Right lobe of liver (tissue), 6 donors: ENCODE results near the gene ADH5. TPM values are rescaled to one million over a fixed set of nuclear protein-coding genes. Genes with fewer than 3 reads are reported as not detected.

ENCODE experiments used
- ATAC-seq, 4 donors: fragments of 200-7000 bp; cut with Tn5 transposase; one replicate each; pipeline ENCODE4 v1.9.1; 2020; ENCODE audit warnings: mild to moderate bottlenecking in 4 of 4, moderate library complexity in 4 of 4
- DNase-seq, 3 donors: peaks; one replicate each; pipeline ENCODE4 v3.0.0-alpha.2; 2020
- H3K27ac ChIP-seq, 3 donors: fragments of 200-600 bp; one replicate each; pipeline ENCODE4 v1.8.0; 2022
- H3K27me3 ChIP-seq, 2 donors: fragments of 200-600 bp; one replicate each; pipeline ENCODE4 v1.8.0; 2022
- H3K36me3 ChIP-seq, 4 donors: fragments of 200-600 bp; sonication (generic) in 1 of 4; one replicate each; pipeline versions ENCODE4 v1.5.1 to v1.8.0; 2017 to 2022; ENCODE audit warnings: control low read depth in 1 of 4
- H3K4me1 ChIP-seq, 4 donors: fragments of 200-600 bp; sonication (generic) in 1 of 4; one replicate each; pipeline versions ENCODE4 v1.5.1 to v1.8.0; 2017 to 2022; ENCODE audit warnings: control low read depth in 1 of 4
- H3K4me3 ChIP-seq, 3 donors: fragments of 200-600 bp; one replicate each; pipeline ENCODE4 v1.8.0; 2022
- H3K9me3 ChIP-seq, 4 donors: fragments of 200-600 bp; sonication (generic) in 1 of 4; one replicate each; pipeline versions ENCODE4 v1.5.1 to v1.8.0; 2017 to 2022; ENCODE audit warnings: control low read depth in 1 of 4
- CTCF ChIP-seq, 4 donors: fragments of 200-600 bp in 3 of 4; fragments of 450-650 bp in 1 of 4; IDR thresholded peaks; one replicate each; pipeline versions ENCODE4 v1.5.1 to v1.8.0; 2016 to 2022; ENCODE audit warnings: antibody characterized with exemption in 4 of 4, mild to moderate bottlenecking in 2 of 4
- POLR2A ChIP-seq: fragments of 450-650 bp; IDR thresholded peaks from one replicate; pipeline ENCODE4 v1.6.1; 2017; ENCODE audit warnings: antibody characterized with exemption, mild to moderate bottlenecking
- WGBS: methylation state at CpG from one replicate; pipeline ENCODE4 v1.1.6; 2018; ENCODE audit warnings: low coverage, low lambda C conversion rate; ENCODE audit not compliant: insufficient coverage; ENCODE audit errors: missing lambda C conversion rate; 5-methylcytosine and 5-hydroxymethylcytosine counted together
- intact Hi-C, 2 donors: fragments of 100-400 bp; cut with DNase I; formaldehyde crosslinking; loops; one replicate each; pipeline versions ENCODE4 v1.11.2 to v1.14.1; 2022
- total RNA-seq, 6 experiments: library from RNA; depleted of rRNA in 2 of 6; stranded (reverse); fragments of >200 nt in 2 of 6; fragmentation: NEBNext Ultra II Directional in 3 of 6; extraction: Animal tissue kit (Norgen Biotek cat#: 25700) in 3 of 6; gene quantifications; one replicate each; pipeline versions ENCODE4 v1.1.0 to v1.2.4, GENCODE V29; 2016 to 2023
- donor health status: DM: no; HTN: yes; CAD: no.
- donor health status: DM: no; HTN: no; CAD: no.
- donor health status: DM: no; HTN: no; CAD: no.
- donor health status: DM: no; HTN: yes; CAD: no.
- donor health status: DM: no; HTN: yes; CAD: no.

ADH5 gene
- total RNA-seq, 6 experiments from 2014 or later = 109 to 170 (median 131) TPM

- DNase-seq (no peak), ATAC-seq (no peak)
- Histone ChIP-seq H3K27ac (no peak overlapping the region), H3K9me3 (no peaks in the 10 kb centered on the region), H3K4me1 (peaks cover 0 to 14% (median 3%) of the 10 kb centered on the region in 4 donors), H3K27me3 (no peaks in the 10 kb centered on the region), H3K36me3 (no peaks in the 10 kb centered on the region), H3K4me3 (no peak overlapping the region)
- TF ChIP-seq CTCF (IDR thresholded peaks at IDR 0.05) (no peak), POLR2A (no peak)
- WGBS = 77% methylated on average over 3 of the region's 3 CpGs
- intact Hi-C loops = no loop called here
These were observed 58.7 kb downstream of the ADH5 start for GRCh38 chr4:99029852-99030251.

GRCh38 chr4:99029018-99029735 lies 59.4 kb downstream of the ADH5 start:
- Histone ChIP-seq H3K4me1 (peaks cover 0 to 14% (median 3%) of the 10 kb centered on the region in 4 donors), H3K27me3 (no peaks in the 10 kb centered on the region), H3K36me3 (no peaks in the 10 kb centered on the region), H3K4me3 (no peak overlapping the region), H3K9me3 (no peaks in the 10 kb centered on the region), H3K27ac (no peak overlapping the region)
- DNase-seq (no peak), ATAC-seq (no peak)
- intact Hi-C loops = no loop called here
- WGBS = 28% methylated on average over 1 of the region's 1 CpG
- no peak for TF ChIP-seq POLR2A
- TF ChIP-seq CTCF (IDR thresholded peaks at IDR 0.05) = no peak

- no peaks in the 10 kb centered on the region for H3K27me3 ChIP-seq
- intact Hi-C loops = no loop called here
- H3K27ac ChIP-seq = no peak overlapping the region
- DNase-seq (no peak), ATAC-seq (peak; percentile 80 to 91 (median 84))
- no peaks in the 10 kb centered on the region for H3K36me3 ChIP-seq
- TF ChIP-seq POLR2A = no peak
- TF ChIP-seq CTCF (IDR thresholded peaks at IDR 0.05) = no peak
- no peak overlapping the region for H3K4me3 ChIP-seq
- H3K9me3 ChIP-seq = no peaks in the 10 kb centered on the region
- H3K4me1 ChIP-seq = peaks cover 0 to 14% (median 3%) of the 10 kb centered on the region in 4 donors
These were observed 60.4 kb downstream of the ADH5 start for GRCh38 chr4:99028187-99028586.

- Histone ChIP-seq H3K36me3 (no peaks in the 10 kb centered on the region), H3K9me3 (no peaks in the 10 kb centered on the region), H3K4me1 (peaks cover 0 to 14% (median 3%) of the 10 kb centered on the region in 4 donors), H3K4me3 (no peak overlapping the region), H3K27me3 (no peaks in the 10 kb centered on the region), H3K27ac (no peak overlapping the region)
- intact Hi-C loops = no loop called here
- TF ChIP-seq POLR2A = no peak
- no peak for TF ChIP-seq CTCF (IDR thresholded peaks at IDR 0.05)
- no peak for ATAC-seq
- 46% methylated on average over 2 of the region's 2 CpGs for WGBS
- no peak for DNase-seq
These were observed 61.3 kb downstream of the ADH5 start for GRCh38 chr4:99027304-99027703.
